ENCODE data around the gene SELENON. TPM values are rescaled to one million over a fixed set of nuclear protein-coding genes. Genes with fewer than 3 reads are reported as not detected.

The SELENON gene
- total and polyA plus RNA-seq, 2 of the 13 experiments (the other 11 are each of a cell fraction or from before 2014, with no cell fraction given), result 3.8 to 8.0 TPM

- Histone ChIP-seq H3K27me3 (ENCODE audit: control insufficient read depth in 1 of 2, insufficient read depth in 2 of 2, low read length in 2 of 2) (peaks cover 3 to 45% of the 10 kb centered on the region in 2 experiments), H3K4me3 (replicated peaks in 1 of 3; ENCODE audit: insufficient read depth in 1 of 3, low read depth in 2 of 3, low read length in 3 of 3) (no peak overlapping the region), H3K27ac (ENCODE audit: extremely low read length, insufficient read depth, low read length) (no peak overlapping the region), H3K9ac (ENCODE audit: insufficient read depth, low read depth, low read length) (no peak overlapping the region), H3K36me3 (replicated peaks in 1 of 2; ENCODE audit: control insufficient read depth in 1 of 2, insufficient read depth in 2 of 2, low read length in 2 of 2) (no peaks in the 10 kb centered on the region), H2AFZ (ENCODE audit: low read length) (no peak overlapping the region), H4K20me1 (ENCODE audit: insufficient read depth, low read length) (no peaks in the 10 kb centered on the region), H3K4me1 (ENCODE audit: insufficient read depth, low read length) (no peaks in the 10 kb centered on the region), H3K4me2 (ENCODE audit: low read depth, low read length) (no peak overlapping the region), H3K79me2 (ENCODE audit: insufficient read depth, low read length) (no peaks in the 10 kb centered on the region), H3K9me3 (ENCODE audit: low read length) (no peaks in the 10 kb centered on the region)
- CTCF ChIA-PET (ENCODE audit: low intra/inter-chr PET ratio, low total read pairs), result interaction anchor here (0.7 kb wide), 1 partner anchor 10 kb away, joined by 3 read pairs; no protein-coding TSS in a partner anchor
- ATAC-seq, result no peak
- TF ChIP-seq ZC3H4 (CRISPR knock-in tag; IDR thresholded peaks at IDR 0.05; ENCODE audit: borderline replicate concordance) (no peak), ZNF414 (CRISPR knock-in tag; IDR thresholded peaks at IDR 0.05) (no peak), SAFB2 (CRISPR knock-in tag; IDR thresholded peaks at IDR 0.05; ENCODE audit: borderline replicate concordance, low read depth) (no peak), MTF1 (CRISPR knock-in tag; IDR thresholded peaks at IDR 0.05) (no peak), ZNF746 (CRISPR knock-in tag; IDR thresholded peaks at IDR 0.05) (no peak), HNF1B (CRISPR knock-in tag; IDR thresholded peaks at IDR 0.05) (no peak), GRHL1 (CRISPR knock-in tag; conservative IDR thresholded peaks at IDR 0.05) (no peak), ZNF580 (CRISPR knock-in tag; IDR thresholded peaks at IDR 0.05; ENCODE audit: borderline replicate concordance, low read depth) (no peak), NPAS2 (CRISPR knock-in tag; IDR thresholded peaks at IDR 0.05; ENCODE audit: borderline replicate concordance) (no peak), MATR3 (CRISPR knock-in tag; IDR thresholded peaks at IDR 0.05) (no peak), FUBP1 (CRISPR knock-in tag; IDR thresholded peaks at IDR 0.05; ENCODE audit: borderline replicate concordance) (no peak), ZMAT3 (CRISPR knock-in tag; conservative IDR thresholded peaks at IDR 0.05) (no peak), NCOA1 (CRISPR knock-in tag; IDR thresholded peaks at IDR 0.05) (no peak), NAIF1 (CRISPR knock-in tag; IDR thresholded peaks at IDR 0.05; ENCODE audit: borderline replicate concordance) (no peak), MBD4 (IDR thresholded peaks at IDR 0.05; ENCODE audit: borderline replicate concordance, low read length) (no peak), SP140L (CRISPR knock-in tag; IDR thresholded peaks at IDR 0.05; ENCODE audit: borderline replicate concordance) (no peak), ZNF598 (CRISPR knock-in tag; IDR thresholded peaks at IDR 0.05; ENCODE audit: borderline replicate concordance) (no peak), NR3C1 (CRISPR knock-in tag; IDR thresholded peaks at IDR 0.05) (no peak), EHMT2 (IDR thresholded peaks at IDR 0.05; ENCODE audit: borderline replicate concordance, low read depth, low read length) (no peak)
- no peak for FAIRE-seq
- POLR2A ChIA-PET, result no interaction called here
- BruUV-seq (replicated peaks), result no TSS peak
- no peak for DNase-seq (ENCODE audit: low spot score)
- in situ Hi-C loops (cut with HindIII; ENCODE audit: extremely low pct_ligation_motif_present, low pct_unique_long_range_greater_than_20kb) (no loop called here), intact Hi-C loops (cut with micrococcal nuclease; ENCODE audit: unreplicated experiment) (no loop called here)
- whole genome bisulfite sequencing (ENCODE audit: low lambda C conversion rate), result 9% methylated on average over 5 of the region's 5 CpGs
Observed at GRCh38 chr1:25760871-25761270, 39.1 kb upstream of the SELENON start.
